Subcutaneous abdominal adipose tissue (tissue), 5 donors: Measurements from ENCODE around the gene ZDHHC19.
"Not testable (repeated sequence)": the region's sequence is repeated elsewhere in the genome, so short reads cannot be mapped to it uniquely, and the experiment has no call there.

ENCODE experiments used
- H3K27ac ChIP-seq: one replicate; pipeline ENCODE4 v1.7.0; 2013; ENCODE audit warnings: low read depth, mild to moderate bottlenecking, inconsistent platforms, low read length, moderate library complexity
- H3K27me3 ChIP-seq, 5 donors: one replicate each; pipeline ENCODE4 v1.7.0; 2013; ENCODE audit warnings: low read length in 5 of 5, inconsistent platforms in 1 of 5; ENCODE audit not compliant: control insufficient read depth in 5 of 5, insufficient read depth in 4 of 5
- H3K36me3 ChIP-seq, 5 donors: one replicate each; pipeline ENCODE4 v1.7.0; 2013; ENCODE audit warnings: low read length in 5 of 5; ENCODE audit not compliant: control insufficient read depth in 5 of 5, insufficient read depth in 5 of 5
- H3K4me1 ChIP-seq, 5 donors: one replicate each; pipeline ENCODE4 v1.7.0; 2013; ENCODE audit warnings: low read length in 5 of 5, mild to moderate bottlenecking in 3 of 5, moderate library complexity in 1 of 5; ENCODE audit not compliant: control insufficient read depth in 5 of 5, insufficient read depth in 5 of 5
- H3K4me3 ChIP-seq, 5 donors: one replicate each; pipeline ENCODE4 v1.7.0; 2013; ENCODE audit warnings: low read length in 5 of 5, low read depth in 1 of 5
- H3K9ac ChIP-seq, 5 donors: one replicate each; pipeline ENCODE4 v1.7.0; 2013; ENCODE audit warnings: low read length in 5 of 5, mild to moderate bottlenecking in 4 of 5, moderate library complexity in 3 of 5
- H3K9me3 ChIP-seq, 5 donors: one replicate each; pipeline ENCODE4 v1.7.0; 2013; ENCODE audit warnings: low read length in 5 of 5; ENCODE audit not compliant: control insufficient read depth in 5 of 5
- donor health status: healthy.
- donor health status: healthy.
- donor health status: healthy.
- donor health status: healthy.
- donor health status: healthy.

Gene ZDHHC19

GRCh38 chr3:196166741-196167140 lies 44.5 kb downstream of the ZDHHC19 start:
- no peaks in the 10 kb centered on the region for H3K9me3 ChIP-seq
- no peak overlapping the region for H3K4me3 ChIP-seq
- peaks cover 0 to 26% (median 12%) of the 10 kb centered on the region in 5 donors for H3K4me1 ChIP-seq
- H3K9ac ChIP-seq = no peak overlapping the region
- no peaks in the 10 kb centered on the region for H3K36me3 ChIP-seq
- no peak overlapping the region for H3K27ac ChIP-seq
- H3K27me3 ChIP-seq = no peaks in the 10 kb centered on the region

- Histone ChIP-seq H3K27ac (no peak overlapping the region), H3K27me3 (no peaks in the 10 kb centered on the region), H3K4me3 (no peak overlapping the region), H3K4me1 (peaks cover 0 to 26% (median 12%) of the 10 kb centered on the region in 5 donors), H3K9ac (peak overlapping the region in 1 of 5 donors; percentile 35), H3K36me3 (no peaks in the 10 kb centered on the region), H3K9me3 (no peaks in the 10 kb centered on the region)
These were observed 45.4 kb downstream of the ZDHHC19 start for GRCh38 chr3:196165850-196166249.

- H3K9me3 ChIP-seq, H3K36me3 ChIP-seq, H3K27me3 ChIP-seq, H3K9ac ChIP-seq, H3K27ac ChIP-seq: not testable (repeated sequence)
- H3K4me1 ChIP-seq = peaks cover 0 to 26% (median 14%) of the 10 kb centered on the region in 5 donors
- peak overlapping the region in 2 of 5 donors; percentile 5 to 53 for H3K4me3 ChIP-seq
These were observed 46.1 kb downstream of the ZDHHC19 start for GRCh38 chr3:196165006-196165575.

- Histone ChIP-seq H3K27ac (no peak overlapping the region), H3K4me3 (peak overlapping the region in 2 of 5 donors; percentile 5 to 53)
These were observed 46.6 kb downstream of the ZDHHC19 start for GRCh38 chr3:196164576-196164975.

GRCh38 chr3:196163666-196164493 lies 47.3 kb downstream of the ZDHHC19 start:
- H3K9ac ChIP-seq = peak overlapping the region in 2 of 5 donors; percentile 43 to 62

More at GRCh38 chr3:196164576-196164975, 46.6 kb downstream of the ZDHHC19 start:
- no peaks in the 10 kb centered on the region for H3K36me3 ChIP-seq
- H3K9ac ChIP-seq = peak overlapping the region in 2 of 5 donors; percentile 43 to 62
- no peaks in the 10 kb centered on the region for H3K9me3 ChIP-seq
- no peaks in the 10 kb centered on the region for H3K27me3 ChIP-seq
- peaks cover 0 to 26% (median 16%) of the 10 kb centered on the region in 5 donors for H3K4me1 ChIP-seq

GRCh38 chr3:196163212-196163611 lies 48.0 kb downstream of the ZDHHC19 start:
- no peak overlapping the region for H3K9ac ChIP-seq
- H3K4me3 ChIP-seq = no peak overlapping the region
- peaks cover 0 to 20% (median 16%) of the 10 kb centered on the region in 5 donors for H3K4me1 ChIP-seq
- no peak overlapping the region for H3K27ac ChIP-seq
- H3K27me3 ChIP-seq = no peaks in the 10 kb centered on the region
- H3K9me3 ChIP-seq = no peaks in the 10 kb centered on the region
- H3K36me3 ChIP-seq = no peaks in the 10 kb centered on the region

More at GRCh38 chr3:196163666-196164493, 47.3 kb downstream of the ZDHHC19 start:
- H3K4me1 ChIP-seq = peaks cover 0 to 23% (median 16%) of the 10 kb centered on the region in 5 donors
- H3K9me3 ChIP-seq = no peaks in the 10 kb centered on the region
- H3K27me3 ChIP-seq = no peaks in the 10 kb centered on the region
- H3K36me3 ChIP-seq = no peaks in the 10 kb centered on the region
- no peak overlapping the region for H3K27ac ChIP-seq
- H3K4me3 ChIP-seq = peak overlapping the region in 2 of 5 donors; percentile 36 to 53

- Histone ChIP-seq H3K4me3 (no peak overlapping the region), H3K27ac (no peak overlapping the region), H3K9me3 (no peaks in the 10 kb centered on the region), H3K27me3 (no peaks in the 10 kb centered on the region), H3K36me3 (no peaks in the 10 kb centered on the region), H3K9ac (no peak overlapping the region), H3K4me1 (peaks cover 0 to 20% (median 16%) of the 10 kb centered on the region in 5 donors)
These were observed 48.5 kb downstream of the ZDHHC19 start for GRCh38 chr3:196162679-196163078.

GRCh38 chr3:196159952-196160804 lies 51.0 kb downstream of the ZDHHC19 start:
- Histone ChIP-seq H3K4me3 (no peak overlapping the region), H3K27me3 (no peaks in the 10 kb centered on the region), H3K9ac (no peak overlapping the region), H3K36me3 (no peaks in the 10 kb centered on the region), H3K9me3 (no peaks in the 10 kb centered on the region), H3K27ac (no peak overlapping the region), H3K4me1 (peaks cover 0 to 20% (median 16%) of the 10 kb centered on the region in 5 donors)

GRCh38 chr3:196159526-196159925 lies 51.7 kb downstream of the ZDHHC19 start:
- Histone ChIP-seq H3K27ac (no peak overlapping the region), H3K36me3 (no peaks in the 10 kb centered on the region), H3K4me1 (peaks cover 0 to 19% (median 15%) of the 10 kb centered on the region in 5 donors), H3K4me3 (no peak overlapping the region), H3K9ac (no peak overlapping the region), H3K27me3 (no peaks in the 10 kb centered on the region), H3K9me3 (no peaks in the 10 kb centered on the region)
